HepG2 (cell line): Measurements from ENCODE around the gene TOB2. TPM values are rescaled to one million over a fixed set of nuclear protein-coding genes. Genes with fewer than 3 reads are reported as not detected.

Source experiments
- ATRX ChIP-seq: sonication (generic); formaldehyde crosslinking; IDR thresholded peaks from 2 replicates; pipeline ENCODE4 v1.4.0; 2020; ENCODE audit warnings: missing genetic modification reagents, borderline replicate concordance
- GABPB1 ChIP-seq: IDR thresholded peaks from 2 replicates; pipeline ENCODE4 v1.6.1; 2016; ENCODE audit warnings: mild to moderate bottlenecking, missing genetic modification reagents, moderate library complexity, missing compliant biosample characterization
- IRF1 ChIP-seq: sonication (generic); formaldehyde crosslinking; IDR thresholded peaks from 2 replicates; pipeline ENCODE4 v1.4.0; 2020; ENCODE audit warnings: low read depth, mild to moderate bottlenecking, missing genetic modification reagents
- LCORL ChIP-seq, 2 experiments: fragments of 450-650 bp in 1 of 2; sonication (generic) in 1 of 2; formaldehyde crosslinking in 1 of 2; IDR thresholded peaks; 2 replicates each; pipeline versions ENCODE4 v1.5.0 to v1.6.1; 2017 to 2020; ENCODE audit warnings: antibody characterized with exemption in 1 of 2, missing genetic modification reagents in 1 of 2
- MED8 ChIP-seq: sonication (generic); formaldehyde crosslinking; IDR thresholded peaks from 2 replicates; pipeline ENCODE4 v1.8.1; 2023; ENCODE audit warnings: mild to moderate bottlenecking, missing genetic modification reagents; ENCODE audit not compliant: insufficient replicate concordance
- MYC ChIP-seq: sonication (generic); formaldehyde crosslinking; IDR thresholded peaks from 2 replicates; pipeline ENCODE4 v1.9.0; 2021; ENCODE audit warnings: missing genetic modification reagents, borderline replicate concordance
- NFE2L1 ChIP-seq: sonication (generic); formaldehyde crosslinking; IDR thresholded peaks from 2 replicates; pipeline ENCODE4 v1.4.0; 2020; ENCODE audit warnings: missing genetic modification reagents, mild to moderate bottlenecking, borderline replicate concordance
- NR0B2 ChIP-seq: sonication (generic); formaldehyde crosslinking; IDR thresholded peaks from 2 replicates; pipeline ENCODE4 v1.4.0; 2020; ENCODE audit warnings: mild to moderate bottlenecking, missing genetic modification reagents
- PCBP2 ChIP-seq: fragments of 200-400 bp; formaldehyde crosslinking; optimal IDR thresholded peaks from 2 replicates; pipeline ENCODE3; 2018; ENCODE audit warnings: low read length, low read depth; ENCODE audit not compliant: poor library complexity, severe bottlenecking
- PRPF4 ChIP-seq: fragments of 200-400 bp; formaldehyde crosslinking; IDR thresholded peaks from 2 replicates; pipeline ENCODE4 v1.6.1; 2016; ENCODE audit warnings: low read length, low read depth; ENCODE audit not compliant: poor library complexity, severe bottlenecking
- RFXAP ChIP-seq: sonication (generic); formaldehyde crosslinking; IDR thresholded peaks from 2 replicates; pipeline ENCODE4 v1.4.0; 2020; ENCODE audit warnings: missing genetic modification reagents, borderline replicate concordance
- SOX13 ChIP-seq, 3 experiments: fragments of 450-650 bp in 1 of 3; sonication (generic) in 1 of 3; formaldehyde crosslinking in 1 of 3; IDR thresholded peaks in 2 of 3; conservative IDR thresholded peaks in 1 of 3; 2 replicates each; pipeline versions ENCODE4 v1.5.0 to v1.6.1; 2016 to 2020; ENCODE audit warnings: antibody characterized with exemption in 1 of 3, mild to moderate bottlenecking in 1 of 3, missing compliant biosample characterization in 1 of 3, missing genetic modification reagents in 1 of 3, moderate library complexity in 1 of 3
- SSRP1 ChIP-seq: IDR thresholded peaks from 2 replicates; pipeline ENCODE4 v1.6.1; 2016; ENCODE audit warnings: control low read depth
- THYN1 ChIP-seq: sonication (generic); formaldehyde crosslinking; IDR thresholded peaks from 2 replicates; pipeline ENCODE4 v1.8.1; 2023; ENCODE audit warnings: low read depth, mild to moderate bottlenecking, moderate library complexity, missing genetic modification reagents, borderline replicate concordance
- XRCC5 ChIP-seq: fragments of 200-400 bp; formaldehyde crosslinking; optimal IDR thresholded peaks from 2 replicates; pipeline ENCODE3; 2017; ENCODE audit warnings: mild to moderate bottlenecking, low read length
- ZBTB44 ChIP-seq: sonication (generic); formaldehyde crosslinking; IDR thresholded peaks from 2 replicates; pipeline ENCODE4 v1.4.0; 2020; ENCODE audit warnings: missing genetic modification reagents
- ZFP1 ChIP-seq: IDR thresholded peaks from 2 replicates; pipeline ENCODE4 v1.6.1; 2016
- ZFP36 ChIP-seq: fragments of 150-350 bp; IDR thresholded peaks from 2 replicates; pipeline ENCODE4 v1.6.1; 2018; ENCODE audit warnings: borderline replicate concordance, low read length, low read depth; ENCODE audit not compliant: partially characterized antibody
- ZNF383 ChIP-seq: sonication (generic); formaldehyde crosslinking; IDR thresholded peaks from 2 replicates; pipeline ENCODE4 v1.4.0; 2020; ENCODE audit warnings: missing genetic modification reagents, mild to moderate bottlenecking, borderline replicate concordance
- ZNF432 ChIP-seq: sonication (generic); formaldehyde crosslinking; IDR thresholded peaks from 2 replicates; pipeline ENCODE4 v1.5.0; 2020; ENCODE audit warnings: missing genetic modification reagents, mild to moderate bottlenecking, borderline replicate concordance
- ZNF446 ChIP-seq: sonication (generic); formaldehyde crosslinking; IDR thresholded peaks from 2 replicates; pipeline ENCODE4 v1.5.0; 2020; ENCODE audit warnings: mild to moderate bottlenecking, missing genetic modification reagents
- ZNF546 ChIP-seq: sonication (generic); formaldehyde crosslinking; conservative IDR thresholded peaks from 2 replicates; pipeline ENCODE4 v1.8.1; 2023; ENCODE audit warnings: mild to moderate bottlenecking, missing genetic modification reagents
- ZNF556 ChIP-seq: sonication (generic); formaldehyde crosslinking; IDR thresholded peaks from 2 replicates; pipeline ENCODE4 v1.4.0; 2020; ENCODE audit warnings: mild to moderate bottlenecking, missing genetic modification reagents, borderline replicate concordance
- ZNF652 ChIP-seq: IDR thresholded peaks from 2 replicates; pipeline ENCODE4 v1.6.1; 2016; ENCODE audit warnings: low read depth, borderline replicate concordance
- ZNF709 ChIP-seq: sonication (generic); formaldehyde crosslinking; IDR thresholded peaks from 2 replicates; pipeline ENCODE4 v1.5.0; 2020; ENCODE audit warnings: mild to moderate bottlenecking, missing genetic modification reagents
- ZNF879 ChIP-seq: sonication (generic); formaldehyde crosslinking; IDR thresholded peaks from 2 replicates; pipeline ENCODE4 v1.8.1; 2023; ENCODE audit warnings: missing genetic modification reagents
- polyA plus RNA-seq, 8 experiments: library from polyadenylated mRNA; depleted of rRNA in 3 of 8; stranded (reverse) in 7 of 8; unstranded in 1 of 8; fragments of >200 nt; fragmentation: Illumina TruSeq in 4 of 8; extraction: Trizol in 4 of 8; gene quantifications; 2 replicates each; pipeline versions ENCODE4 v1.2.1 to v1.2.3, GENCODE V29; 2011 to 2016; ENCODE audit warnings: low read depth in 4 of 8, missing spikeins in 1 of 8, mixed read lengths in 1 of 8; ENCODE audit not compliant: insufficient read depth in 1 of 8
- total RNA-seq, 5 experiments: library from RNA; depleted of rRNA; stranded (reverse); fragments of >200 nt; fragmentation: Illumina TruSeq; extraction: Trizol; gene quantifications; 2 replicates each; pipeline ENCODE4 v1.2.3, GENCODE V29; 2016; ENCODE audit warnings: low read depth in 1 of 5

Gene TOB2
- total and polyA plus RNA-seq, 2 of the 13 experiments (the other 11 are each of a cell fraction or from before 2014, with no cell fraction given) = 12.2 to 13.7 TPM

- TF ChIP-seq ZNF652 (CRISPR knock-in tag) (no peak; the same call in 1 of the 2 replicates), ZBTB44 (CRISPR knock-in tag) (no peak; the same call in none of the 2 replicates), ZFP36 (no peak), GABPB1 (CRISPR knock-in tag) (peak; percentile 91), MED8 (CRISPR knock-in tag) (peak; percentile 23), RFXAP (CRISPR knock-in tag) (peak; percentile 87; the same call in 1 of the 2 replicates), NFE2L1 (peak; percentile 81; the same call in 1 of the 2 replicates), ZFP1 (CRISPR knock-in tag) (no peak), IRF1 (no peak), ZNF879 (peak; percentile 73; the same call in 1 of the 2 replicates), PCBP2 (no peak), NR0B2 (CRISPR knock-in tag) (peak; percentile 77), ZNF383 (CRISPR knock-in tag) (peak; percentile 84; the same call in 1 of the 2 replicates), ZNF709 (peak; percentile 77; the same call in 1 of the 2 replicates), ATRX (CRISPR knock-in tag) (no peak), SSRP1 (CRISPR knock-in tag) (no peak), XRCC5 (peak; percentile 16), THYN1 (no peak), LCORL (IDR thresholded peaks at IDR 0.05) (no peak), LCORL (CRISPR knock-in tag; IDR thresholded peaks at IDR 0.05) (peak; percentile 56), ZNF546 (peak; percentile 78; the same call in 1 of the 2 replicates), ZNF446 (0 out of 2 replicates have a peak, but pooled peaks have one; percentile 17), ZNF556 (CRISPR knock-in tag) (peak; percentile 58; the same call in 1 of the 2 replicates), PRPF4 (no peak), SOX13 (IDR thresholded peaks at IDR 0.05) (no peak), SOX13 (CRISPR knock-in tag; conservative IDR thresholded peaks at IDR 0.05 in 1 of 2, IDR thresholded peaks at IDR 0.05 in 1 of 2) (peak in 1 of 2 experiments; percentile 25; a peak in 1 of 4 replicates), MYC (CRISPR knock-in tag) (0 out of 2 replicates have a peak, but pooled peaks have one; percentile 16), ZNF432 (CRISPR knock-in tag) (no peak)
These were observed 22.0 kb upstream of the TOB2 start, which contains the start of the genes ACO2 and PHF5A (continued) for GRCh38 chr22:41468381-41469217.
